Psoas muscle (tissue), 8 donors: ENCODE measurements around the gene BTBD3. TPM values are rescaled to one million over a fixed set of nuclear protein-coding genes. Genes with fewer than 3 reads are reported as not detected.

Experiments used
- ATAC-seq, 4 donors: fragments of 200-7000 bp; cut with Tn5 transposase; one replicate each; pipeline ENCODE4 v1.9.1; 2020; ENCODE audit warnings: moderate library complexity in 3 of 4, mild to moderate bottlenecking in 2 of 4
- DNase-seq, 2 donors: peaks; one replicate each; pipeline ENCODE4 v3.0.0-alpha.2; 2020
- H3K27ac ChIP-seq: fragments of 200-600 bp; one replicate; pipeline ENCODE4 v1.8.0; 2022
- H3K27me3 ChIP-seq, 3 donors: fragments of 200-600 bp in 1 of 3; one replicate each; pipeline versions ENCODE4 v1.6.1 to v1.8.0; 2013 to 2022; ENCODE audit warnings: low read length in 2 of 3, mild to moderate bottlenecking in 2 of 3, moderate library complexity in 1 of 3; ENCODE audit not compliant: insufficient read depth in 3 of 3
- H3K36me3 ChIP-seq, 2 donors: fragments of 200-600 bp in 1 of 2; one replicate each; pipeline versions ENCODE4 v1.6.1 to v1.8.0; 2013 to 2022; ENCODE audit warnings: low read depth in 1 of 2, mild to moderate bottlenecking in 1 of 2, moderate library complexity in 1 of 2; ENCODE audit not compliant: insufficient read depth in 1 of 2
- H3K4me1 ChIP-seq: fragments of 200-600 bp; one replicate; pipeline ENCODE4 v1.8.0; 2022
- H3K4me3 ChIP-seq: fragments of 200-600 bp; one replicate; pipeline ENCODE4 v1.8.0; 2022; ENCODE audit warnings: mild to moderate bottlenecking
- H3K9me3 ChIP-seq: fragments of 200-600 bp; one replicate; pipeline ENCODE4 v1.8.0; 2022
- WGBS, 3 donors: extraction: QIAGEN DNeasy Blood & Tissue Kit; methylation state at CpG; one replicate each; pipeline versions ENCODE4 v1.1.6 to v1.1.7; 2013; 5-methylcytosine and 5-hydroxymethylcytosine counted together
- intact Hi-C, 2 donors: fragments of 100-400 bp; cut with DNase I; formaldehyde crosslinking; loops; one replicate each; pipeline versions ENCODE4 v1.11.0 to v1.14.2; 2022
- polyA plus RNA-seq, 3 donors: library from polyadenylated mRNA; stranded (reverse); fragments of 200-250 nt; gene quantifications; one replicate each; pipeline ENCODE4 v1.2.3, GENCODE V29; 2013
- total RNA-seq, 4 donors: library from RNA; stranded (reverse); fragmentation: NEBNext Ultra II Directional in 2 of 4; extraction: Animal tissue kit (Norgen Biotek cat#: 25700) in 2 of 4; gene quantifications; one replicate each; pipeline versions ENCODE4 v1.2.1 to v1.2.4, GENCODE V29; 2021 to 2023
- TF ChIP-seq, protein P1 (sequence below): fragments of 200-600 bp; IDR thresholded peaks from one replicate; pipeline ENCODE4 v1.8.0; 2022; ENCODE audit warnings: antibody characterized with exemption
- donor health status: healthy with polysubstance abuse.
- donor health status: DM: no; HTN: no; CAD: no; lungs with moderate emphysema.
- donor health status: Bipolar disorder and iron deficiency.
- donor health status: healthy.
- donor health status: DM: yes; HTN: yes; CAD: no.
- donor health status: DM: no; HTN: no; CAD: no.
- donor health status: DM: no; HTN: no; CAD: no.
- donor health status: DM: yes; HTN: yes; CAD: no.

The BTBD3 gene
- total and polyA plus RNA-seq, 7 donors, result 7.3 to 23.7 (median 15.1) TPM

DNA sequence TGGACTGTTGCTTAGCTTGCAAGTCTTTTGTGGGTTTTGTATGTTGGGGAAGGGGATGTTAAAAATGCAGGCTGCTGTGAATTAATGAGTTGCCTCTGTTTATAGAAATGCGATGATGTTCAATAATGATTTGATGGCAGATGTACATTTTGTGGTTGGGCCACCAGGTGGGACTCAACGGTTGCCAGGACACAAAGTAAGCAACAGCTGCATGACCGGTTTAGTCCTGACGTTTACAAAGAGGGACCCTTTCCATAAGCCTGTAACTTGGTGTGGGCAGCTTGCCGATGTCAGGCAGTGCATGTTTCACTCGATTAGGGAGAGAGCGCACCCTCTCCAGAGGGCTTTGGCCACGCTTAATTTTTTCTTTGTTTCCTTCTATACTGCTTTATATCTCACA lies 1.3 kb downstream of the BTBD3 start:
- Histone ChIP-seq H3K27me3 (no peaks in the 10 kb centered on the region), H3K27ac (peak overlapping the region; percentile 32), H3K9me3 (no peaks in the 10 kb centered on the region), H3K4me1 (peaks cover 37% of the 10 kb centered on the region), H3K4me3 (peak overlapping the region; percentile 57), H3K36me3 (peaks cover 0 to 20% of the 10 kb centered on the region in 2 donors)
- DNase-seq (no peak), ATAC-seq (peak in 2 of 4 donors; percentile 35 to 48)
- WGBS, 3 donors, result 9 to 12% (median 10%) methylated on average over 8 of the region's 8 CpGs
- intact Hi-C loops, result no loop called here
- TF ChIP-seq, protein P1, sequence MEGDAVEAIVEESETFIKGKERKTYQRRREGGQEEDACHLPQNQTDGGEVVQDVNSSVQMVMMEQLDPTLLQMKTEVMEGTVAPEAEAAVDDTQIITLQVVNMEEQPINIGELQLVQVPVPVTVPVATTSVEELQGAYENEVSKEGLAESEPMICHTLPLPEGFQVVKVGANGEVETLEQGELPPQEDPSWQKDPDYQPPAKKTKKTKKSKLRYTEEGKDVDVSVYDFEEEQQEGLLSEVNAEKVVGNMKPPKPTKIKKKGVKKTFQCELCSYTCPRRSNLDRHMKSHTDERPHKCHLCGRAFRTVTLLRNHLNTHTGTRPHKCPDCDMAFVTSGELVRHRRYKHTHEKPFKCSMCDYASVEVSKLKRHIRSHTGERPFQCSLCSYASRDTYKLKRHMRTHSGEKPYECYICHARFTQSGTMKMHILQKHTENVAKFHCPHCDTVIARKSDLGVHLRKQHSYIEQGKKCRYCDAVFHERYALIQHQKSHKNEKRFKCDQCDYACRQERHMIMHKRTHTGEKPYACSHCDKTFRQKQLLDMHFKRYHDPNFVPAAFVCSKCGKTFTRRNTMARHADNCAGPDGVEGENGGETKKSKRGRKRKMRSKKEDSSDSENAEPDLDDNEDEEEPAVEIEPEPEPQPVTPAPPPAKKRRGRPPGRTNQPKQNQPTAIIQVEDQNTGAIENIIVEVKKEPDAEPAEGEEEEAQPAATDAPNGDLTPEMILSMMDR, result no peak

DNA sequence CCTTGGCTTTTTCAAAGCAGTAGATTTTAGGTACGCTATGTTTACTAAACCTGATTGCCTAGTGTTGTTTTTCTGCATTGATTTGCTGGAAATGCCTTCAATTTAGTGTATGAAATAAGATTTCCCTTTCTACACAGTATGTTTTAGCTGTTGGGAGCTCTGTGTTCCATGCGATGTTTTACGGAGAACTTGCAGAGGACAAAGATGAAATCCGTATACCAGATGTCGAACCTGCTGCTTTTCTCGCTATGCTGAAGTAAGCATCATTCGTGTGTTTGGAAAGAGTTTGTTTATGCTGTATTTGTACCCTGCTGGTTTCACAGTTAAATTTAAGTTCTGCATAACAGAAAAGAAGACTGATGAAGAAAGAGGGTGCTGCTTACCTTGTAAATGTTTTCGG lies 1.9 kb downstream of the BTBD3 start:
- 49 to 63% (median 52%) methylated on average over 8 of the region's 8 CpGs for WGBS, 3 donors
- ATAC-seq (no peak), DNase-seq (no peak)
- peak overlapping the region; percentile 57 for H3K4me3 ChIP-seq
- H3K27me3 ChIP-seq, result no peaks in the 10 kb centered on the region
- TF ChIP-seq, protein P1, result no peak
- no peaks in the 10 kb centered on the region for H3K9me3 ChIP-seq
- H3K36me3 ChIP-seq, result peaks cover 0 to 21% of the 10 kb centered on the region in 2 donors
- intact Hi-C loops, result no loop called here
- H3K4me1 ChIP-seq, result peaks cover 36% of the 10 kb centered on the region
- H3K27ac ChIP-seq, result no peak overlapping the region

DNA sequence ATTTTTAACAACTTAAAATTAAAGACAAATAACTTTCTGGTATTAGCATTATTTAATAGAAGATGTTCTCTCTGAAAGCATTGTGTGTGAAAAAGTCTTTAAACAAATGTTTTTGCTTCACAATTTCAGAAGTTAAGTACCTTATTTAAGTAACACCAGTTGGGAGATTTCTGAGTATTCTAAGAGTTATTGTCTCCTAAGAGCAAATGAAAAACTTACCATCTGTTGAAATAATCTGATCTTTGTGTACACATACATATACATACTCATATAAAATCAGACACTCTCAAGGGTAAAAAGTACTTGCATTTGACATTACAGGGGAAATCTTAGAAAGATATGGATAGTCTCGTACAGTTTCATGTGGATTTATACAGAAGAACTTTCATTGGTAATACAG lies 2.4 kb downstream of the BTBD3 start:
- intact Hi-C loops, result no loop called here

DNA sequence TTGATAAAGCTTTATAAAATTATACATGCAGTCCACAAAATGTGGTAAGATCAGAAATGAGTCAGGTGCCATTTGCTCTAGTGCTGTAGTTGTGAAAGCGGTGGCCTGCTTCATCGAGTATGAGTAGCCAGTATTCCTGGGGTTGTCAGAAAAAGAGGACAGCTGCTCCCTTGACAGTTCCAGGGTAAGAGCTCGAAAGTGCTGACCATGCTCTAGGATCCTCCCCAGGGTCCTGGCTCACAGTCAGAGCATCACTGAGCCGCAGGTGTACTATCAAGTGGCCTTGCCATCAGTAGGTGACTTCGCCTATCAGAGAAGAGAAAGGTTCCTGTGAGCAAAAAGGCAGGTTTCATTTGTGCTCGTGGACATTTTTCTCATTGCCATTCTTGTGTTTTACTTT lies 3.6 kb downstream of the BTBD3 start:
- intact Hi-C loops, result no loop called here
- Histone ChIP-seq H3K4me1 (peaks cover 31% of the 10 kb centered on the region), H3K9me3 (no peaks in the 10 kb centered on the region), H3K36me3 (peaks cover 0 to 33% of the 10 kb centered on the region in 2 donors), H3K27ac (no peak overlapping the region), H3K4me3 (no peak overlapping the region), H3K27me3 (no peaks in the 10 kb centered on the region)
- whole genome bisulfite sequencing, 3 donors, result 63 to 85% (median 74%) methylated on average over 6 of the region's 6 CpGs
- TF ChIP-seq, protein P1, result no peak
- peak in 1 of 4 donors; percentile 23 for ATAC-seq
- no peak for DNase-seq

More for the DNA sequence above, 2.4 kb downstream of the BTBD3 start:
- Histone ChIP-seq H3K9me3 (no peaks in the 10 kb centered on the region), H3K4me3 (peak overlapping the region; percentile 57), H3K36me3 (peaks cover 0 to 26% of the 10 kb centered on the region in 2 donors), H3K27ac (no peak overlapping the region), H3K27me3 (no peaks in the 10 kb centered on the region), H3K4me1 (peaks cover 36% of the 10 kb centered on the region)
- TF ChIP-seq, protein P1, result no peak
- ATAC-seq (no peak), DNase-seq (no peak)
- WGBS, 3 donors, result 90 to 100% (median 93%) methylated on average over 1 of the region's 1 CpG

DNA sequence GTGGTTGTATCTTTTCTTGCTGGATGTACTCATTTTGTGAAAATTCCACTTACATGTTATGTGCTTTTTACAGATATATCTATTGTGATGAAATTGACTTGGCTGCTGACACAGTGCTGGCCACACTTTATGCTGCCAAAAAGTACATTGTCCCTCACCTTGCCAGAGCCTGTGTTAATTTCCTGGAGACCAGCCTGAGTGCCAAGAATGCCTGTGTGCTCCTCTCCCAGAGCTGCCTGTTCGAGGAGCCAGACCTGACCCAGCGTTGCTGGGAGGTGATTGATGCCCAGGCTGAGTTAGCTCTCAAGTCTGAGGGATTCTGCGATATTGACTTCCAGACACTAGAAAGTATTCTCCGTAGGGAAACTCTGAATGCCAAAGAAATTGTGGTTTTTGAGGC lies 4.9 kb downstream of the BTBD3 start:
- H3K36me3 ChIP-seq, result peaks cover 0 to 40% of the 10 kb centered on the region in 2 donors
- intact Hi-C loops, result no loop called here
- no peaks in the 10 kb centered on the region for H3K9me3 ChIP-seq
- WGBS, 3 donors, result 37 to 51% (median 42%) methylated on average over 4 of the region's 4 CpGs
- H3K4me1 ChIP-seq, result peaks cover 21% of the 10 kb centered on the region
- DNase-seq, result no peak
- H3K27ac ChIP-seq, result no peak overlapping the region
- no peak overlapping the region for H3K4me3 ChIP-seq
- H3K27me3 ChIP-seq, result no peaks in the 10 kb centered on the region
- ATAC-seq, result peak in 1 of 4 donors; percentile 52
- TF ChIP-seq, protein P1, result no peak
